Measurements from ENCODE around the gene AFAP1. TPM values are rescaled to one million over a fixed set of nuclear protein-coding genes. Genes with fewer than 3 reads are reported as not detected.

The AFAP1 gene
- polyA plus RNA-seq, 1 donor (not counting 4 experiments of a cell fraction or from before 2014, with no cell fraction given), result 7.6 TPM

DNA sequence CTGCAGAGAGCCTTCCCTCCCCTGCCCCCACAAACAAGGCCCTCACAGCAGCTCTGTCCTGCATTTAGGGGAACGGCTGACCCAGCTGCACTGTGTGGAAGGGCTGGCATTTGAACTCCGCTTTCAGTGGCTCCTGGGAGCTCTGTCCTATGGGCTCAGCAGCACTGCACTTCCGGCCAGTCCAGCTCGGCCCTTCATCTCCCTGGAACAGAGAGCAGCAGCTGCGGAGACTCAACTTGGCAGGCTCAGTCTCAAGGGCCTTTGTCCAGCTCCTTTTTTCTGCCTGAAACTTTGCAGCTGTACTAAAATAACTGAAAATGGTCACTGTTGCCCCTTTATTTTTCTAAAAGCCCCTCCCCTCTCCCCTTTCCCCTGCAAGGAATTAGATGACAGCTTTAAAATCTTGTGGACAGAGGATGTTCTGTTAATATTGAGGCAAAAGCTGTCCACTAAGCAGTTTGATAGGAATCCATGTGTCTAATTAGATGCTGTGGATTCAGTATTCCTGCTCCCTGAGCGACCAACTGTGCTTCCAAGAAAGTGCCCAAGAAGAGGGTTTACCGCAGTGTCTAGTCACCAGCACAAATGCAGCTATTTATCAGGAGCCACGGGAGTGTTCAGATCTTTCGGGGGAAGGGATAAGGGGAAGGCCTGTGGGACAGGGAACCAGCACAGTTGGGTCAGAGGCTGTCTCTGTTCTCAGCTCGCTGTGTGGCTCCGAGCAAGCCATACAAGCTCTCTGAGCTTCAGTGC, 133.1 kb downstream of the AFAP1 start:
- Histone ChIP-seq H3K79me2 (ENCODE audit: control insufficient read depth, insufficient read depth, low read length) (no peaks in the 10 kb centered on the region), H3K9me1 (ENCODE audit: control insufficient read depth, extremely low read depth, insufficient read depth, low read length) (no peaks in the 10 kb centered on the region), H3K4me2 (ENCODE audit: control insufficient read depth, extremely low read depth, insufficient read depth, low read depth, low read length) (no peak overlapping the region), H4K20me1 (ENCODE audit: control insufficient read depth, extremely low read depth, insufficient read depth, low read length) (no peaks in the 10 kb centered on the region), H3K4me1 (ENCODE audit: control insufficient read depth, extremely low read depth, insufficient read depth, low read length) (peaks cover 5% of the 10 kb centered on the region), H3K4me3 (ENCODE audit: control insufficient read depth in 2 of 3, extremely low read depth in 1 of 3, insufficient read depth in 2 of 3, low read depth in 1 of 3, low read length in 3 of 3) (no peak overlapping the region), H3K27ac (ENCODE audit: control insufficient read depth, insufficient read depth, low read length) (no peak overlapping the region), H3K27me3 (ENCODE audit: control insufficient read depth, extremely low read depth, insufficient read depth, low read length) (no peaks in the 10 kb centered on the region), H3K9ac (ENCODE audit: control insufficient read depth, extremely low read depth, insufficient read depth, low read length) (no peak overlapping the region), H2AFZ (ENCODE audit: control insufficient read depth, low read length) (no peak overlapping the region), H3K9me3 (ENCODE audit: control insufficient read depth, low read depth, low read length) (peaks cover 18% of the 10 kb centered on the region), H3K36me3 (ENCODE audit: control insufficient read depth in 2 of 2, extremely low read depth in 1 of 2, insufficient read depth in 2 of 2, low read length in 2 of 2) (peaks cover 18 to 28% of the 10 kb centered on the region in 2 experiments)
- TF ChIP-seq, protein P1, sequence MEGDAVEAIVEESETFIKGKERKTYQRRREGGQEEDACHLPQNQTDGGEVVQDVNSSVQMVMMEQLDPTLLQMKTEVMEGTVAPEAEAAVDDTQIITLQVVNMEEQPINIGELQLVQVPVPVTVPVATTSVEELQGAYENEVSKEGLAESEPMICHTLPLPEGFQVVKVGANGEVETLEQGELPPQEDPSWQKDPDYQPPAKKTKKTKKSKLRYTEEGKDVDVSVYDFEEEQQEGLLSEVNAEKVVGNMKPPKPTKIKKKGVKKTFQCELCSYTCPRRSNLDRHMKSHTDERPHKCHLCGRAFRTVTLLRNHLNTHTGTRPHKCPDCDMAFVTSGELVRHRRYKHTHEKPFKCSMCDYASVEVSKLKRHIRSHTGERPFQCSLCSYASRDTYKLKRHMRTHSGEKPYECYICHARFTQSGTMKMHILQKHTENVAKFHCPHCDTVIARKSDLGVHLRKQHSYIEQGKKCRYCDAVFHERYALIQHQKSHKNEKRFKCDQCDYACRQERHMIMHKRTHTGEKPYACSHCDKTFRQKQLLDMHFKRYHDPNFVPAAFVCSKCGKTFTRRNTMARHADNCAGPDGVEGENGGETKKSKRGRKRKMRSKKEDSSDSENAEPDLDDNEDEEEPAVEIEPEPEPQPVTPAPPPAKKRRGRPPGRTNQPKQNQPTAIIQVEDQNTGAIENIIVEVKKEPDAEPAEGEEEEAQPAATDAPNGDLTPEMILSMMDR (optimal IDR thresholded peaks at IDR 0.05 in 1 of 3, IDR thresholded peaks at IDR 0.05 in 1 of 3, conservative IDR thresholded peaks at IDR 0.05 in 1 of 3; ENCODE audit: extremely low read depth in 1 of 3, insufficient read depth in 2 of 3, low read length in 3 of 3), result no peak
- no peak for TF ChIP-seq EZH2 (IDR thresholded peaks at IDR 0.05; ENCODE audit: low read length)
- dilution Hi-C loops (cut with MboI; ENCODE audit: extremely low pct_ligation_motif_present, low sequenced_read_pairs), result no loop called here
- no peak for FAIRE-seq
- no peak for DNase-seq (ENCODE audit: low read depth, low spot score)

DNA sequence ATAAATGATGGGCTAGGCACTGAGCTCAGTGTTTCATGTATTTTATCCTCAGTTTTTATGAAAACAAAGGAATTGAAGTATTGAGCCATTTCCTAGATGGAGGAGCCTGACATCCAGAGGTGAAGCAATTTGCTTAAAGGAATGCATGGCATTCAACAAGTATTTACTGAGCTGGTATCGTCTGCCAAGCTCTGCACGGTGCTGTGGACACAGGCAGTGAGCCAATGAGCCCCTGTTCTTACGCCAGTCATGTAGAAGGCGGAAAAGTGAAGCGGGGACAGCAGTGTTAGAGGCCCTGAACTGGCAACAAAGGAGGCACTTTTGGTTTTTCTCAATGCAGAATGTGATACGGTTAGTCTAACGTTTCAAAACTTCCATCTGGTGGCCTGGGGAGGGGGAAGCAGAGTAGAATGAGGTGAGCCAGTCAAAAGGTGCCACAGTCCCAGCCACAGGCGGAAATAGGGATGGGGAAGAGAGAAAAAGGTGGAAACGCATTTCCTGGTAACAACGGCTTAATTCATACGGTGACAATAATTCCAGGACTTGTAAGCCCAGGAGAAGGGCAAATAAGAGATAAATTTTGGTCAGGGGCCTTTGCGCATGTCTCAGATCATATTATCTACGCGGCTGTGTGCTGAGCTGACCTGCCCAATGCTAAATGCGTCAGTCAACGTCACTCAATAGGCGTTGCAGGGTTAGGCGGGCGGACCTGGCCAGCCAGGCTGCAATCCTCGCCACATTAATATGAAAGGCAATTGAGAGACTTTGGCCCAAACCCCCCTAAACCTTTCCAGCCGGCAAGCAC, 133.9 kb downstream of the AFAP1 start:
- dilution Hi-C loops (cut with MboI; ENCODE audit: extremely low pct_ligation_motif_present, low sequenced_read_pairs), result no loop called here
- DNase-seq (ENCODE audit: low read depth, low spot score) (no peak), FAIRE-seq (no peak)
- H3K9ac ChIP-seq (ENCODE audit: control insufficient read depth, extremely low read depth, insufficient read depth, low read length), result no peak overlapping the region
- no peak overlapping the region for H3K4me3 ChIP-seq (ENCODE audit: control insufficient read depth in 2 of 3, extremely low read depth in 1 of 3, insufficient read depth in 2 of 3, low read depth in 1 of 3, low read length in 3 of 3)
- H3K4me1 ChIP-seq (ENCODE audit: control insufficient read depth, extremely low read depth, insufficient read depth, low read length), result peaks cover 5% of the 10 kb centered on the region
- peaks cover 20 to 29% of the 10 kb centered on the region in 2 experiments for H3K36me3 ChIP-seq (ENCODE audit: control insufficient read depth in 2 of 2, extremely low read depth in 1 of 2, insufficient read depth in 2 of 2, low read length in 2 of 2)
- H3K4me2 ChIP-seq (ENCODE audit: control insufficient read depth, extremely low read depth, insufficient read depth, low read depth, low read length), result no peak overlapping the region
- H3K9me3 ChIP-seq (ENCODE audit: control insufficient read depth, low read depth, low read length), result peaks cover 18% of the 10 kb centered on the region
- no peak overlapping the region for H3K27ac ChIP-seq (ENCODE audit: control insufficient read depth, insufficient read depth, low read length)
- H3K9me1 ChIP-seq (ENCODE audit: control insufficient read depth, extremely low read depth, insufficient read depth, low read length), result no peaks in the 10 kb centered on the region
- H4K20me1 ChIP-seq (ENCODE audit: control insufficient read depth, extremely low read depth, insufficient read depth, low read length), result no peaks in the 10 kb centered on the region
- H3K79me2 ChIP-seq (ENCODE audit: control insufficient read depth, insufficient read depth, low read length), result no peaks in the 10 kb centered on the region
- no peak overlapping the region for H2AFZ ChIP-seq (ENCODE audit: control insufficient read depth, low read length)
- H3K27me3 ChIP-seq (ENCODE audit: control insufficient read depth, extremely low read depth, insufficient read depth, low read length), result no peaks in the 10 kb centered on the region
- TF ChIP-seq, protein P1 (optimal IDR thresholded peaks at IDR 0.05 in 1 of 3, IDR thresholded peaks at IDR 0.05 in 1 of 3, conservative IDR thresholded peaks at IDR 0.05 in 1 of 3; ENCODE audit: extremely low read depth in 1 of 3, insufficient read depth in 2 of 3, low read length in 3 of 3), result no peak
- no peak for TF ChIP-seq EZH2 (IDR thresholded peaks at IDR 0.05; ENCODE audit: low read length)
